ENCODE measurements around the gene MYH6. TPM values are rescaled to one million over a fixed set of nuclear protein-coding genes. Genes with fewer than 3 reads are reported as not detected.

The MYH6 gene
- total RNA-seq, 4 donors from 2014 or later: not detected

DNA sequence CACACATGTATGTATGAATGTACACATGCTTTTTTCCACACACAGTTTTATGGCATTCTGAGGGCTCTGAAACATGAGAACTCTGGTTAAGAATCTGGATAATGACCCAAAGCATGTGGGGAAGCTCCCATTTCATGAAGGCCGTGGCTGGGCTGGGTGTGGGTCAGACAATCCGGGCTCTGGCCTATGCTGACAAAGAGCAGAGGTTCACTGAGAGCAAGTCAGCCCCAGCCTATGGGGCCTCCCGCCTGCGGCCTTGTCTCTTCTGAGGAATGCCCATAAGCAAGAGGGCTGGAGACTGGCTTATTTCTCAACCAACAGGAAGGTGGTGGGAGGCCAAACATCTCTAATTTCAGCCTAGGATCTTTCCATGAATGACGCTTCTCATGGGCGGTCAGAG lies 8.5 kb downstream of the MYH6 start:
- TF ChIP-seq, protein P1, sequence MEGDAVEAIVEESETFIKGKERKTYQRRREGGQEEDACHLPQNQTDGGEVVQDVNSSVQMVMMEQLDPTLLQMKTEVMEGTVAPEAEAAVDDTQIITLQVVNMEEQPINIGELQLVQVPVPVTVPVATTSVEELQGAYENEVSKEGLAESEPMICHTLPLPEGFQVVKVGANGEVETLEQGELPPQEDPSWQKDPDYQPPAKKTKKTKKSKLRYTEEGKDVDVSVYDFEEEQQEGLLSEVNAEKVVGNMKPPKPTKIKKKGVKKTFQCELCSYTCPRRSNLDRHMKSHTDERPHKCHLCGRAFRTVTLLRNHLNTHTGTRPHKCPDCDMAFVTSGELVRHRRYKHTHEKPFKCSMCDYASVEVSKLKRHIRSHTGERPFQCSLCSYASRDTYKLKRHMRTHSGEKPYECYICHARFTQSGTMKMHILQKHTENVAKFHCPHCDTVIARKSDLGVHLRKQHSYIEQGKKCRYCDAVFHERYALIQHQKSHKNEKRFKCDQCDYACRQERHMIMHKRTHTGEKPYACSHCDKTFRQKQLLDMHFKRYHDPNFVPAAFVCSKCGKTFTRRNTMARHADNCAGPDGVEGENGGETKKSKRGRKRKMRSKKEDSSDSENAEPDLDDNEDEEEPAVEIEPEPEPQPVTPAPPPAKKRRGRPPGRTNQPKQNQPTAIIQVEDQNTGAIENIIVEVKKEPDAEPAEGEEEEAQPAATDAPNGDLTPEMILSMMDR (IDR thresholded peaks at IDR 0.05; ENCODE audit: low read depth): no peak

DNA sequence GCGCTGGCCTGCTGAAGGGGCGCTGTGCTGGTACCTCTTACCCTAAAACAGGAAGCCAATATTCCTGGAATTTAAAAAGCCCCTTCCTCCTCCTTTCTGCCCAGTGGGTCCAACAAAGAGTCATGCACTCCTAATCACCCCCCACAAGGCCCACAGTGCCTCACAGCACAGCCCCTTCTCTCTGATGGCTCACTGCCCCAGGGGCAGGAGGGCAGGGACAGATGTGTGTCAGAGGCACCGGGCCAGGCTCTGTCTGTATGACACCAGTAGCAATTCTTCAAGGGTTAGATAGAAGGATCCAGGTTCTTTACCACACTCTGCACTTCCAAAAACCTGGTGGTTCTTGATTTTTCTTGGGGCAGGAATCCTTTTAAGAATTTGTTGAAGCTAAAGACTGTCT lies 8.9 kb downstream of the MYH6 start:
- TF ChIP-seq, protein P1 (IDR thresholded peaks at IDR 0.05; ENCODE audit: low read depth): no peak

DNA sequence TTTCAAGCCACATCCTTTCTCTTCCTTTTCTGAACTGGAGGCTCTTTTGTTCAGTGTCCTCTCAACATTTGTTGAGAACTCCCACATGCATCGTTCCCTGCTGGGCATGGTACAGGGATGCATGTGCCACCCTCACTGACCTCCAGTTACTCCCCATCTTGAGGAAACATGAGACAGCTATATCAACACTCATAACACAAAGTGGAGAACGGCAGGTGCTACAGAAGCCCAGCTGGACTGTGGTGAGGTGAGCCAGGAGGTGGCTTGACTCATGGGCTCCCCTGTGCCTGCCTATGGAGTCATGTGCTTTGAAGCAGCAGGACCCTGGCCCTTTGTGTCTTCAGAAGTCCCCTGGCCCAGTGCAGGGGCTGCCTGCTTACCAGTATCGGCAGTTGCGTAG lies 9.7 kb downstream of the MYH6 start:
- TF ChIP-seq, protein P1 (IDR thresholded peaks at IDR 0.05; ENCODE audit: low read depth): no peak

DNA sequence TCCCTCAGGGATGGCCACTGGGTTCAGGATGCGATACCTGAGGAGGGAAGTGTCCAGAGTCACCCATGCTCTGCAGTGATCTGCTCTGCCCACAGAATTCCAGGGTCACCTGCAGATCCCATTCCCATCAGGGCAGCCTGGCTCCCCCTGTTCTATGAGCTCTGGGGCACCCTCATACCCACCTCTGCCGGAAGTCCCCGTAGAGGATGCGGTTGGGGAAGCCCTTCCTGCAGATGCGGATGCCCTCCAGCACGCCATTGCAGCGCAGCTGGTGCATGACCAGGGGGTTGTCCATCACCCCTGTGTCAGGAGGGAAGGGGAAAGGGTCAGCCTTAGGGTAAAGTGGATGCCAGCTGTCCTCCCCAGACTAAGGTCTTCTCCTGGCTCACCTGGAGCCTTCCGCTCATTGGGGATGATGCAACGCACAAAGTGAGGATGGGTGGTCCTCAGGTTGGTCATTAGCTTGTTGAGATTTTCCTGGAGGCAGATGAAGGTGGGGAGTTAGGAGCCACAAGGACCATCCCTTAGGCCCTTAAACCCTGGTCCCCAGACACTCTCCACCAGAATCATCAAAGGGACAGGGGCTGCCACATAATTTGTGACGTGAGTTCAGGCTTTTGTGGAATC lies 11.2 kb downstream of the MYH6 start:
- TF ChIP-seq, protein P1 (IDR thresholded peaks at IDR 0.05; ENCODE audit: low read depth): no peak

DNA sequence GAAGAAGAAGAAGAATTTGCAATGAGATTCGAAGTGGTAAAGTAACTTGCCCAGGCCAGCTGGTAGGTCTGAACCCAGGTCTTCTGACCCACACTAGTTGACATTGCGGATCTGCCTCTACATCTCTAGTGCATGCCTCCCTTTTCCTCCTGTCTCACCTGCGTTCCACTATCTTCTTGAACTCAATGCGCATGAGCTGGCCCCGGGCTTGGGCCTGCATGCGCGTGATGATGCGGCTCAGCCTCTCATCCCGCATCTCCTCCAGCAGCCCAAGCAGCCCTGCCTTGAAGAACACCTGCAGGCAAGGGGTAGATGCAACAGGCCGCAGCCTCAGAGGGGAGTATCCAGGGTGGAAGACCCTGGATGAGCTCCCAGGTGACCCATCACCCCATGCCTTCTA lies 11.9 kb downstream of the MYH6 start:
- TF ChIP-seq, protein P1 (IDR thresholded peaks at IDR 0.05; ENCODE audit: low read depth): no peak

DNA sequence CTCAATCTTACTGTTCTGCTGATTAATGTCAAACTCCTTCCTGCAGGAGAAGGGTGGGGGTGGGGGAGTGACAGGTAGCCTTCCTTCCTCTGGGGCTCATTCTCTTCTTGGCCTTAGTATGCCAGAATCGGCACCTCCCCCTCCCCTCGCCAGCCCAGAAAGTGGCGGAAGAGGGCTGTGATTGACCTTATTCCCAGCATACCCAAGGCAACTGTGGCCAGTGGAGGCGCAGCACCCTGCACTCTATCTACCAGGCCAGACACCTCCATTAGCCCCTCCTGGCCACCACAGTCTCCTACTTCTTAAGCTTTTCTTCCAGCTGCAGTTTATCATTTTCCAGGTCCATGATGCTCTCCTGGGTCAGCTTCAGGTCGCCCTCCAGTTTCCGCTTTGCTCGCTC lies 15.5 kb downstream of the MYH6 start:
- TF ChIP-seq, protein P1 (IDR thresholded peaks at IDR 0.05; ENCODE audit: low read depth): no peak

DNA sequence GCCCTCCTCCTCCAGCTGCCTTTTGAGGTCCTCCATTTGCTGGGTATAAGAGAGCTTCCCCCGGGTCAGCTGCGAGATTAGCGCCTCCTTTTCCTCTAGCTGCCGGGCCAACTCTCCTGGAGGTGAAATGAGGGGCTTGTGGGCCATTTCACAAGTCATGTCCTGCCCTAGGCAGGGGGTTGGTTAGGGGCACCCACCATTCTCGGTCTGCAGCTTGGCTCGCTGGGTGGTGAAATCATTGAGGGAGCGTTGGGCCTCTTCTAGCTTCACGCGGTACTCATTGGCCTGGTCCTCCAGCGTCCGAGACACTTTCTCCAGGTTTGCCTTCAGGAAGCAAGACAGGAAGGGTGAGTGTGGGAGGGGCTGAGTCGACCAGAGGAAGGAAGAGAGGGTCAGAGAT lies 18.7 kb downstream of the MYH6 start:
- TF ChIP-seq, protein P1 (IDR thresholded peaks at IDR 0.05; ENCODE audit: low read depth): no peak
